WERI-Rb-1 (cell line): Measurements from ENCODE around the gene CAMK1G.

Experiments
- DNase-seq: peaks from one replicate; pipeline ENCODE4 v3.0.0-alpha.2; 2020
- H3K27ac ChIP-seq: fragments of 250-450 bp; sonication (Bioruptor Pico); 2 replicates; pipeline ENCODE4 v1.5.1; 2020; ENCODE audit warnings: mild to moderate bottlenecking, moderate library complexity
- H3K27me3 ChIP-seq: fragments of 250-450 bp; sonication (Bioruptor Pico); 2 replicates; pipeline ENCODE4 v1.5.1; 2021; ENCODE audit warnings: mild to moderate bottlenecking, low read depth, moderate library complexity; ENCODE audit not compliant: insufficient read depth, severe bottlenecking
- H3K36me3 ChIP-seq: fragments of 250-450 bp; sonication (Bioruptor Pico); 2 replicates; pipeline ENCODE4 v1.5.1; 2020; ENCODE audit warnings: mild to moderate bottlenecking, moderate library complexity
- H3K4me3 ChIP-seq: 2 replicates; pipeline ENCODE4 v1.5.1; 2011; ENCODE audit warnings: low read depth, mild to moderate bottlenecking, control low read depth, low read length
- H3K9me3 ChIP-seq: fragments of 250-450 bp; sonication (Bioruptor Pico); 2 replicates; pipeline ENCODE4 v1.5.1; 2021; ENCODE audit warnings: mild to moderate bottlenecking, moderate library complexity; ENCODE audit not compliant: severe bottlenecking
- CTCF ChIP-seq: IDR thresholded peaks from 2 replicates; pipeline ENCODE4 v1.5.1; 2011; ENCODE audit warnings: low read depth, mild to moderate bottlenecking, control low read depth, inconsistent platforms, low read length

Gene CAMK1G

DNA sequence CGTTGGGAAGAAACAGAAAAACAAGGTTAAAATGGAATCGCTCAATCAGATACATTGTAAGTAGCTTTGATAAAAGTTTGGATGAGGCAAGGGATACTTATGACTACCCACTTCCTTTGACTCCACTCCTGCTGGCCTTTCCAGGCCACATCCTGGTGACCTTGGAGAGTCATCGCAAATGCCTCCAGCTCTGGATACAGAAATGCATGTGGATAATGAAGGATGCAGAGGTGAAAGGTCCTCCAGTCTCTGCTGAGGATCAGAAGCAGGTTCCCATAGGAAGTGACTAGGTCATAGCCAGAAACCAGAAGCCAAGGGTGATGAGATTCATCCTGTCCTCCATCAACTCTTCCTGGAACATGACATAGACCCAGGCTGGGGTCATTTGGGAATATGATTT lies 6.2 kb upstream of the CAMK1G start:
- Histone ChIP-seq H3K4me3 (no peak overlapping the region), H3K27ac (no peak overlapping the region), H3K27me3 (peaks cover 80% of the 10 kb centered on the region), H3K36me3 (no peaks in the 10 kb centered on the region), H3K9me3 (no peaks in the 10 kb centered on the region)
- DNase-seq: no peak
- no peak for TF ChIP-seq CTCF

DNA sequence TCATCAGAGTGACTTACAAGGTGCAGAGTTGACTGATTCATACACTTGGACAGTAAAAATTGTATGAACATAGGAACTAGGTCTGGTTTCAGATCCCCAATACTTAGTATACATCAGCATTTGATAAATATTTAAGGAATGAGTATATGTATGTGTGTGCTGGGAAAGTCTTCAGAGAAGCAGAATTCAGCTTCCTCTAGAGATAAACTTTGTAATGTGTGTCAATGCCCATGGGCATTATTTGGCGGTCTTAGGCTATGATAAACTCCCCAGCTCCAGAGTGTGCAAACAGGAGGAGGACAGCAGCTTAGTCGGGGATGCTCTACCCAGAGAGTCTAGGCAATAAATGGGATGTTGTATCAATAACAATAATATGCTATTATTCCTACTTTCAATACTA lies 2.9 kb upstream of the CAMK1G start:
- no peak overlapping the region for H3K4me3 ChIP-seq
- no peaks in the 10 kb centered on the region for H3K36me3 ChIP-seq
- no peak for DNase-seq
- no peaks in the 10 kb centered on the region for H3K9me3 ChIP-seq
- peaks cover 82% of the 10 kb centered on the region for H3K27me3 ChIP-seq
- no peak overlapping the region for H3K27ac ChIP-seq
- no peak for TF ChIP-seq CTCF

DNA sequence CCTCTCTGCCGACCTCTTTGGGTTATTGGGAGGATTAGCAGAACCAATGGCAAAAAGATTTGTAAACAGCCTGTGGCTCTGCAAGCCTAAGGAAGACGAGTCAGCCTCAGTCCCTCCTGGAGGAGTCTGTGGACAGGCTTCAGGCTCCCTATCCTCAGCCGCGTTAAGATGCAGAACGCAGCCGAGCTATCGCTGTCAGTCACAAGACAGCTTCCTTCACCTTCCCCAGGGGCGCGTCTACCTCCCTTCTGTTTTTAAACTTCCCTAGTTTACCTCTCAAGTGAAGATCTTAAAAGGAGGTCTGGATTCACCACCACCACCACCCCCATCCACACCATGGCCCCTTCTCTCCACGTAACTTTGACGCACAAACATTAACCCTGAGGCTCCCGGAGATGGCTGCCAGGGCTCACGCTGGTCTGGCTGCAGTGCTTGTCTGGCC lies 738 bp downstream of the CAMK1G start:
- no peak for TF ChIP-seq CTCF
- DNase-seq: no peak
- H3K4me3 ChIP-seq: no peak overlapping the region

GRCh38 chr1:209585197-209585596 lies 1.7 kb downstream of the CAMK1G start:
- Histone ChIP-seq H3K4me3 (no peak overlapping the region), H3K27me3 (peaks cover 80% of the 10 kb centered on the region), H3K9me3 (no peaks in the 10 kb centered on the region), H3K36me3 (no peaks in the 10 kb centered on the region), H3K27ac (no peak overlapping the region)
- DNase-seq: no peak
- TF ChIP-seq CTCF: no peak

More for the DNA sequence above, 738 bp downstream of the CAMK1G start:
- no peaks in the 10 kb centered on the region for H3K36me3 ChIP-seq
- no peak overlapping the region for H3K27ac ChIP-seq
- peaks cover 82% of the 10 kb centered on the region for H3K27me3 ChIP-seq
- no peaks in the 10 kb centered on the region for H3K9me3 ChIP-seq

- Histone ChIP-seq H3K4me3 (no peak overlapping the region), H3K27me3 (peaks cover 80% of the 10 kb centered on the region), H3K9me3 (no peaks in the 10 kb centered on the region), H3K36me3 (no peaks in the 10 kb centered on the region), H3K27ac (no peak overlapping the region)
- no peak for TF ChIP-seq CTCF
- DNase-seq: peak; percentile 11
Measured at GRCh38 chr1:209585672-209586071, 2.2 kb downstream of the CAMK1G start.

DNA sequence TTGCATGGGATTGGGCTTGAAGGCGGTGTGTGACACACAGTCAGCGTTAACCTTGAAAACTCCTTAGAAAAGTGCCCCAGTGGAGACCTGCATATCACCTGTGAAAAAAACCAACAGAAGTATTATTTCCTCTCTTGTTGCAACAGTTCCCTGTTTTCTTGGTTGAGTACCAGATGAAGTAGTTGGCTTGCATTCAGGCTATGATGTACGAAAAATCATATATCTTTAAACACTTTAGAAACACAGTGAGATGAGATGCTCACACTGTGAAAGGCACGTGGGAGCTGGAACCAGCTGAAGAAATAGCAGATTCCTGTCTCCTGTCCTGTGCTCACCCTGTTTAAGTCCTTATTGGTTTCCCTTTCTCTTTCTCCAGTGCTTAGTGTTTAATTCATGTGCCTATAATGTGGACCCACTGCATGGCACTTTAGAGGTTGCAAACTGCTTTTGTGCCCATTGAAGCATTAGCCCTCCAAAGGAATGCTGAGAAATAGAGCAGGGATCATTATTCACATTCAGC lies 2.8 kb downstream of the CAMK1G start:
- H3K27ac ChIP-seq: no peak overlapping the region
- no peak for TF ChIP-seq CTCF
- no peaks in the 10 kb centered on the region for H3K9me3 ChIP-seq
- no peaks in the 10 kb centered on the region for H3K36me3 ChIP-seq
- no peak overlapping the region for H3K4me3 ChIP-seq
- peaks cover 78% of the 10 kb centered on the region for H3K27me3 ChIP-seq
- DNase-seq: no peak
